ENCODE measurements around the gene LZIC.

GRCh38 chr1:9902060-9902452, 41.1 kb downstream of the LZIC start:
- TF ChIP-seq ARID2 (IDR thresholded peaks at IDR 0.05) (no peak), EZH2 (IDR thresholded peaks at IDR 0.05; ENCODE audit: borderline replicate concordance, low read depth, low read length) (no peak), ZBTB11 (CRISPR knock-in tag; IDR thresholded peaks at IDR 0.05) (no peak)

Measured in K562 (cell line).